CD4-positive, alpha-beta T cell treated with Interleukin-15 for 1 hour (primary cell): ENCODE data around the gene DAPK2.

Experiments
- DNase-seq: peaks from one replicate; pipeline ENCODE4 v3.0.0-alpha.2; 2020

Gene DAPK2

DNA sequence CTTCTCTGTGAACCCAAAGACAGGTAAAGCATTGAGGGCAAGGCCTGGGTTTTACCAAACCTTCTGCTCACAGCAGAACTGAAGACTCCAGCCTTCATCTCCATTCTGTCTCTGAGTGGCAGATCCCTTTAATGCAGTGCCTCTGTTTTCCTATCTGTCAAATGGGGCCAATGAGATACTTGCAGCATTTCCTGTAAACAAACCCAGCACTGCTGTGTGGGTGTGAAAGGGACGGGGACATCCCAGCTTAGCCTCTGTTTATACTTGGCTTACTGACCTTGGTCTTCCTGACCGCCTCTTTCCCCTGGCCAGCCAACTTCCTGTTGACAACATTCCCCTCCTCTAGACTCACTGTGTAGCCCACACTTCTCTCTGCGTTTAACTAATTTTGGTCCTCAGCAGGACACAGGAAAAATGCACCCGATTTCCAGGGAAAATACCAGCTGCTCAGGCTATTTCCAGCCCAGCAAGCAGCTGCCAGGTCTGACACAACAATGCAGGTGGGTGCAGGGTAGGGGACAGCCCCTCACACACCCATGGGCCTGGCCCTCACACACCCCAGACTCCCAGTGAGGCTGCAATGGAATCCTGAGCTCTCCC is 106.7 kb downstream of the DAPK2 start:
- DNase-seq: no peak

DNA sequence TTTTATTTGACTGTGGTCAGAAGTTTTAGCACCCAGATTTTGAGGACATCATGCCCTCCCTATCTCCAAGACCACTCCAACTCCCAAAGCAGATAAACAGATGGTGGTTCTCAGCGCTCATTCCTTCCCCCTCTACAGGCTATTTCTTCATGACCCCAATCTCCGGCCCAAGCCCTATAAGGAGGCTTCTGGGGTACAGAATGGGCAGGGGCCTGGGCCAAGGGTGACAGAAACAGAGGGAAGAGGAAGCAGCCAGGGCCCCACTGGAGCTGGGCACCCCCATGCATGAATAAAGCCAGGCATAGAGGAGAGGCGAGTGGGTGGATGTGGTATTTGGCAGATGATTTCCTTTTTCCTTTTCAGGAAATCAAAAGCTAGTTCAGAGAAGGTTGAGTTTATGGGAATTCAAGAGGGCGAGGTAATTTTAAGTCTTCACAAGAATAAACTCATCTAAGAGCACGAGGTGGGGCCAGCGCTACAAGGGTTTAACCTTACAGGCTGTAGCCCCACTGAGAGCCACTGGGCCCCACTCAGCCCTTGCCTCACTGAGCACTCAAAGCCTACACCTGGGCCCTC is 107.7 kb downstream of the DAPK2 start:
- DNase-seq: no peak

DNA sequence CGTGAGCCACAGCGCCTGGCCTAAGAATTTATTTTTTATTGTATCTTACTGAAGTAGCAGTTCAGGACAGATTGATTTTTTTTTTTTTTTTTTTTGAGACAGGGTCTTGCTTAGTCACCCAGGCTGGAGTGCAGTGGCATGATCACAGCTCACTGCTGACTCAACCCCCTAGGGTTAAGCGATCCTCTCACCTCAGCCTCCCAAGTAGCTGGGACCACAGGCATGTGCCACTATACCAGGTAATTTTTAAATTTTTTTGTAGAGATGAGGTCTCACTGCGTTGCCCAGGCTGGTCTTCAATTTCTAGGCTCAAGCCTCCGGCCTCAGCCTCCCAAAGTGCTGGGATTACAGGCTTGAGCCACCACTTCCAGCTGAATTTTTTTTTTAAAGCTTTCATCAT is 112.8 kb downstream of the DAPK2 start:
- DNase-seq: no peak

DNA sequence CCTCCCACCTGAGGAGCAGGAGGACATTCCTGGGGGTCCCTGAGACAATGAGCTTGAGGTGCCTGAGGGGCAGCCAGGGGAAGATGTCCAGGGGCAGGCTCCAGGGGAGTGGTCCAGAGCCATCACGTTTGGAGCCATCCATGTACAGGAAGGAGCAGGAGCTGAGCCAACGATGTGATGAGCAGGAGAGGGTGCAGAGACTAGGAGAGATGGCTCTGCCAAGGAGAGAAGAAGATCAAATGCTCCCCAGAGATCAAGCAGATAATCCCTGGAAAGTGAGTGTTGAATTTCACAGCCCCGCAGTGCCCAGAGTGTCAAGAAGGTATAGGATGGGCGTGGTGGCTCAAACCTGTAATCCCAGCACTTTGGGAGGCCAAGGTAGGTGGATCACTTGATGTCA is 114.7 kb downstream of the DAPK2 start:
- DNase-seq: no peak

DNA sequence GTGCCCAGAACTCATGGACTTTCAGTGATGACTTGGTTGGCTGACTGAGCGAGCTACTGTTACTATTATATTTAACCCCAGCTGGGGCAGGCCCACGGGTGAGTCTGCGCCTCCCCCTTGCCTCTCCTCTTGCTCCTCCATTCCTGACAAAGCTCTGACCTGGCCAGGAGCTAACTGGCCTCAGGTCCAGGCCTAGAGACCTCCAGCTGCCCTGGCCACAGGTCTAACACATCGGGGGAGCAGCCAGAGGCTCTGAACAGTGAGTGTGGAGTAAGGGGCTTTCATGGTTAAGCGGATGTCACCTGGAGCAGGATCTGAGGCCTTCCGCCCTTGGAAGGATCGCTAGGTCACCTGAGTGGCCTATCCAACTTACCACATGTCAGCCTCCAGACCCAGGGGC is 116.3 kb downstream of the DAPK2 start:
- DNase-seq: no peak

DNA sequence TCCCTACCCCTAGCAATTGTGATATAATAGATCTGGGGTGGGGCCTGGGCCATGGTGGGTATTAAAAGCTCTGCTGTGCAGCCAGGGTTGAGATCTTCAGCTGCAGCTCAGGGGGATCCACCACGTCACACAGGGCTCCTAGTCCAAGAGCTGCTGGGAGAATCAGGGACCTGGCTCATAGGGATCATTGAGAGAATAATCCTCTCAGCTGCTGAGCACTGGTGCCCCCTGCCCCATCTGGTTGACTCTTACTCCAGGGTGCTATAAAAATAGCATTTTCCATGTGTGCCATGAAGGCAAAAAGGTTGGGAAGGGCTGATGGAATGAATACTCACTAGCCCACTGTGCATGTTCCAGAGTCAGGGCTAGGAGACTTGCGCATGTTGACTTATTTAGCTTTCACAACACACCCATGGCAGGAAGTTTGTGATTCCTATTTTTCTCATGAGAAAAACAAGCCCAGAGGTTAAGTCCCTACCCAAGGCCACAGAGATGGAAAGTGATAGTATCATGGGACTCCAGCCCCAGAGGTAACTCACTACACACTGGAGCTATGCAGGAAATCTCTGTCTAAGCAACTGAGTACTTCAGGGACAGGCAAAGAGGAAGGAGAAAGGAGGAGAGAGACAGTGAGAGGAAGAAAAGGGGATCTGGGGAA is 118.0 kb downstream of the DAPK2 start:
- no peak for DNase-seq

DNA sequence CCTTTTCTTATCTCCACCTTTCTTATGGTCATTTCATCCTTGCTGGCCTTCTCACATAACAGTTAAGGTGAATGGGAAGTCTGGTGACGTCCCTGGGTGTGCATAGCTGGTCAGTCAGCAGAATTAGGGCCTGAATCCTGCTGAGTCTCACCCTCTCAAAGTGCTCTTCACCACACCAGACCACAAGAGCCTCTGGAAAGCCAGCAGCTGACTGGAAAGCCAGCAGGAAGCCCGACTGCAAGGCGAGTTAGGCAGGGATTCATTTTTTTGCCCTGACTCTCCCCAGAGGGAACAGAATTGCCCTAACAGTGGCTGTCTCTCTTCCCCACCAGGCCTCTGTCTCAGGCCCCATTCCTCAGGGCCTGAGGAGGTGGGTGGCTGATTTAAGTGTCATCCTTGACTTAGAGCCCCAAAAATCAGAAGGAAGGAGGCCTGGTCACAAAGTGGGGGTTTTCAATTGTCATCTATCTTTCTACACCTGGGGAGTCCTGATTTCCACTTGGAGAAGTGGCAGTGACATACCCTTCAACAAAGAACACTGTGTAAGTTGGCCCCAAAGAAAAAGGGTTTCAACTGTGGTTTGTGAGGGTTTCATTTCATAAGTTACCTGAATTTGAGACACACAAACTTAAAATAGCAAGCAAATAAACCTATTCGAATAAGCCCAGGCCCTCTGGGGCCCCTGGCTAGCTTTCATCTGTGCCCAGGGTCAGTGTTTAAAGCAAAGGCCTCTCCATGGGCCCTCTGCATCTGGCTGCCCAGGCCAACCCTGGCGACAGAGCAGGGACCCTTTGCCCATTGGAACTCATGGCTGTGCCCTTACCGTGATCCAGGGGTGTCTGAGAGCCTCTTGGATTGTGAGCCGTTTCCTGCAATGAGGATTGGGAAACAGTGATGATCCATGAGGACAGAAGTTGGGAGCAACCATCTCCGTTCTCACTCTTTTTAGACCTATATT is 122.0 kb downstream of the DAPK2 start:
- no peak for DNase-seq

DNA sequence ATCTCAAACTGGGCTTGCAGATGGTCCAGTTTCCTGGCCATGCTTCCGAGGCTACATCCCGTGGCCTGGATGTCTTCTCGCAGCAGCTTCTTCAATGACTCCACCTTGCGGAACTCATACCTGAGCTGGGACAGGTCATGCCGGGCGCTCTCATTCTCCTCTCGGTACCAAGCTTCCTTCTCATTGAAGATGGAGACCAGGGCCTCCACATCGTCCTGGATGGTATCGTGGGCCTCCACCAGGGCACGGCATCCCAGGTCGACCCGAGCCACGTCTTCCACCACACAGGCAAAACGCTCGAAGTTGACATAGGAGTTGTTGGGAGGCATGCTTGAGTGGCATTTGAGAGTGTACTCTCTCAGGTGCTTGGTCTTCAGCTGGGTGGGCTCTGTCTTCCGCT is 123.4 kb downstream of the DAPK2 start:
- DNase-seq: no peak

DNA sequence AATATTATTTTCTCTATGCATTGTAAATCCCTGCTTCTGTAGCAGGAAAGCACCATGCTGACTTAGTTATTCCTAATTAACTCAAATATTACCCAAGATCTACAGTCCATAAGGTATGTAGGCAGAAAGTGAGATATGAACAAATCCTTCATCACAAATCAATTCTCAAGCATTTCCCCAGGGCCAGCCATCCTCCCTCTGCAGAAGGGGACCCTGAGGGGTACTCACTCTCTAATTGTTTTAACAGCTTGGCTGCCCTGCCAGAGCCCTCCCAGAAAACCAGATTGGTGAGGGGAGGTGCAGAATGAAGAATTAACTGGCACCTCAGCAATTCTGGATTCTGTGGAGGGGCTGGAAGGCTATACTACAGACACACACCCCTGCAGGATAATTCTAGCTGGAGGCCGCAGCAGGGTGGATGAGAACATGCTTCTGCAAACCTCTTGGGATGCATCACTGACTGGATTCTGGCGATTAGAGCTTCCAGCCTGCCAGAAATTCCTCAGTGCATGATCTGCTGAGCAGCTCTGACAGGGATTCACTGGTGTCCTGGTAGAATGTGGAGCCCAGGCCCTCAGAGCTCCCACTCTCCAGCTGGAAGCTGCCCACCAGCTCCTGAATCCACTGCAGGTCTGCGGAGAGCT is 123.9 kb downstream of the DAPK2 start:
- no peak for DNase-seq

DNA sequence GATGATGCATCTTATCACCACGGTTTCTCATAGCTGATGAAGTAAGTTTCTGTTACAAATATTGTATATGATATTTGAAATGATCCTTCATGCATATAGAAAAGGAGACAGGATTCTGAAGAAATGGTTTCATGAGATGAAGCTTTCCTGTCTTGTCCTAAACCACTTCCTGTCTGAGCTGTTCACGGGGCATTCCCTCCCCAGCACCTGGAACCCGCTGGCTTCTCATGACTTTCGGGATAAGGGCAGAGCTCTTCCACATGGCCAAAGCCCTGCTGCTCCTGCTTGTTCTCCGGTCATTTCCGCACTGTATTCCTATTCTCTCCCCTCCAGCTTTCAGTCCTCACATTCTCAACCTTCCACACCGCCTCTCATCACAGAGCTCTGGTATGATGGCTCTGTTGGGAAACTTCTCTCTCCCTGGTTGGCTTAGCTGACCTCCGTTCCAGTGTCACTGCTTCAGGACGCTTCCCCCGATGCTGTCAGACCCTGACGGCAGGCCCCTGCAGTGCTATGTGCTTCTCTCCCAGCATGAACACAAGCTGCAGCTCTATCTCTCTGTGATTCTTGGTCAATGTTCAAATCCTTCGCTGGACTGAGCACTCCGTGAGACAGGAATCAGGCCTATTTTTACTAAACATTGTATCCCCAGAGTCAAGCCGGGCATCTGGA is 125.6 kb downstream of the DAPK2 start:
- DNase-seq: no peak

DNA sequence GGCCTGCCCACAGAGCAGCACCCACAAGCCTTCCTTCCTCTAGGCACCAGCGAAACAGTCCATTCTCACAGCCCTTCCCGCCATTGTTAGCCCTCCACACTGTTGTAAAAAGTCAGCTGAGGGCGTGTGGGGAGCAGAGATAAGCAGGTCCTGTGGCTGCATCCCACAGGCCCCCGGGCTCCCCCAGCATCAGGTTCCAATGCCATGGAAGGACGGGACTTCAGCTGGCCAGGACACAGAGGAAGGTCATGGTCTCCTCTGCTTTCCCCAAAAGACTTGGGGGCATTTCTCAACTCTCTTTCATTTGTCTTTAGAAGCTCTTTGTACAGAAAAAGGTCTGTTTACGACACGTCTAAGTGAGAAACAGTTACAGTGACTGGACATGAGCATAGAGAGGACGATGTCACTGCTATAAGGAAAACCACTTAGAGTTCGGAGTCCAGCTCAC is 127.4 kb downstream of the DAPK2 start:
- DNase-seq: no peak

DNA sequence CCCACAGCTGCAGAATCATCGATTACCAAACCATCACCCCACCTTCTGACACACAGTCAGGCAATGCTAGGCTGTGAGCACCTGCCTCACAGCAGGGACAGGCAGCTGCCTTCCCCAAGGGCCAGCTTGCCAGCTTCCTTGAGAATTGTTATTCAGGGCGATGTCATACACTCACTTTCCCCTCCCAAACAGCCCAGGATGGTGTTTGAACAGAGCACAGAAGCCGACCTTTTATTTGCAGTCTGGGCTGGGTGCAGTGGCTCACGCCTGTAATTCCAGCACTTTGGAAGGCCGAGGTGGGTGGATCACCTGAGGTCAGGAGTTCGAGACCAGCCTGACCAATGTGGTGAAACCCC is 128.0 kb downstream of the DAPK2 start:
- DNase-seq: no peak

DNA sequence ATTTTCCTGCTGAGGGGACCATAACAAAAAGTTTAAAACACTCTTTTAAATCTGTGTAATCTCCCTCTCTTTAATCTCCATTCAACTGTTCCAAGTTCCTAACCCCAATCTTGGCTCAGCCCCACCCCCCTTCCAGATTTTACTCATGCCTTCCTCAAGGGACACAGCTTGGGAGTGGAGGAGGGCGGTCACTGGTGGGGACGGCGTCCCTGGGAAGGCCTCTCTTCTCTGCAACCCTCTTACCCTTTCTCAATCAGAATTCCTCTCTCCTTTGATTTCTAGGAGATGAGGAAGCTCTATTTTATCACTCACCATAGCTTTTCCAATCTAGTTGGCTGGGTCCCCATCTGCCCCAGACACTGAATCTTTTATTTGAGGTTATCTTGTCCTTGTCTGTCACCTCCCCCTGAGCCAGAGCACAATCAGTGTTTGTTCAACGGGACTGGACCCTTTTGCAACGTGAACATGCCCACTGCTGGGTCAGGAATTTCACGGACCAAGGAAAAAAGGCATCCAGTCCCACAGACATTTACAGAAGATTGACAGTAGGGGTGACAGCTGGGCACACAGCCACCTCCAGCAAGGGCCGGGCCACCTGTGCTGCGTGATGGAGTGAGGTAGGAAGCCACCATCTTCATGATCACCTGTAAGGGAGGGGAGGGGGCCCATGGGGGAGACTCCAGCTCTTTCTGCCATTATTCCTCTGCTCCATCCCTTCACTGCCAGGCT is 128.5 kb downstream of the DAPK2 start:
- no peak for DNase-seq

DNA sequence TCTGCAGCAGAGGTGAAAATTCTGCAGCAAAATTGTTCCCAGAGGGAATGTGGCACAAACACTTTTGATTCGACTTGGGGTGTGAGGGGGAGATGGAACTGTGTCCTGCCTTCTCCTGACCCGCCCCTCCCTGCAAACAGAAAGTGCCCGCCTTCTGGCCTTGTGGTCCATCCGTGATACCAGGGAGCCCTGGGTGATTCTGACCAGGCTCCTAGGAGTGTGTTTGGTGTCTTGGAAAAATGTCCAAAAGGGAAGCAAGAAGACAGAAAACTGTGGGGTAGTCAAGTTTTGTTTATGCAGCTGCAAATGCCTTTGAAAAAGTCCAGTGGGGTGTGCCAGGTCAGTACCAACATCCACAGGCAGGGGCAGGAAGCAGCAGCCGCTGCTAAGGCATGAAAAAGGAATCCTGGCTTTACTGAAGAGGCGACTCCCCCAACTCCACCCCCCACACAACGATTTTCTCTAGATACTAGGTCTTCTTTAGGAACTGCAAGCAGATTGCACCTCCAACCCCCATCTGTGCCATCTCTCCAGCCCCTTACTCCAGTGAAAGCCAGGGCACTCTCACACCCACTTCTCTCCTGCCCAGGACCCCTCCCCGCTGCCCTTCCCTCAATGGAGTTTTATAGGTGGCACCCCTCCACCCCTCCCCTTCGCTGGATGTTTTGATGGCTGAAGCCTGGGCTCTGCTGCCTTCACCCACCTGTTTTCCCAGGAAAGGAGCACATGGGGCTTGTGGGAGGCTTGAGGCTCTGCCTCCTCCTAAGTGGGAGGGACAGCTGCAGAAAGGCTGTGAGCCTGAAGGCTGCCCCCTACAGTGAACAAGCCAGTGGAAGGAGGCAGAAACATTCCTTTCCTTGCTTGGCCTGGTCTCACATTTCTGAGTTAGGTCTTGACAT is 130.2 kb downstream of the DAPK2 start:
- no peak for DNase-seq

DNA sequence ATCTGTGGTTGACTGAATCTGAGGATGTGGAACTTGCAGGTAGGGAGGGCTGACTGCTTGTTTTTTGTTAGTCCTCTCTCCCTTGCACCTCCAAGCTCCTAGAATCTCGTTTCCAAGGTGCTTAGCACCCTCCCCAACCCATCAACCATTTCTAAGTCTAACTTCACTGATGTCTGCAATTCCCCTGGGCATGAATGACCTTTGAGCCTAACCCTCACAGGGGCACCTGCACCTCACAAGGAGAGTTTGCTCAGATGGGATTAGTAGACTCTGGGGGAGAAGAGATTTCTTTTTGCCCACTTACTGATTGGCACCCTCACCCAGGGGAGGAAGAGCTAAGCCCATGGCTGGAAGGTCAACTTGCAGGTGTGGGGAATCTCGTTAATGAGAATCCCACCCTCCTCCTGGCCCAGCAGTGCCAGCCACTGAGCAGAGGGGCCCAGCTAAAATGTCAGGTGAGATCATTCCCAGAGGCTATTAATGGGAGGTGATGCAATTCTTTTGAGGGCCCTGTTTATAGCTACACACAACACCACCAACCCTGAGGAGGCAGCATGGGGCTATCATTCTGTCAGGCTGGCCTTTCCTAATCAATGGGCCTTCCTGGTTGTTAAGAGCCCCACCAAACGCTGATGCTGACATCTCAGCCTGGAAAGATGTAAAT is 130.9 kb downstream of the DAPK2 start:
- no peak for DNase-seq

DNA sequence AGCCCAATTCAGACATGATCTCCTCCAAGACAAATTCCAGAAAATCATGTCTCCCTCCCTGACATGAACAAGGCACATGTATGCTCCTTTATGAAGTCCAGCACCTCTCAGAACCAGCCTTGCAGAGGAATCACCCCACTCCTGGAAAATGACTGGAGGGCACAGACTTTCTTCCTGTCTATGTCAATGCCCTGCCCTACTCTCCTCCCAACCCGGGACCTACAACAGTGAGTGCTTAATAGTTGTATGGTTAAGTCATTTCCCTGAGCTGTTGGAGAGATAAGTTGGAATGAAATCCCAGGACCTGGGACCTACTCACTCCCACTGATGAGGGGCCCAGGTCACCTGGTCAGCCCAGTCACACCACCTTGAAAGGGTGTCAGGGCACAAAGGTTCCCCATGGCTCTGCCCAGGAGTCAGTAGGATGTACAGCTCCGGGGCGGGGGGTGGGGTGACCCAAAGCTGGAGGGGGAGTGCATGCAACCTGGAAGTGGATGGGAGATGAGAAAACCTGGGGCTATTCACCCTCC is 132.4 kb downstream of the DAPK2 start:
- no peak for DNase-seq

DNA sequence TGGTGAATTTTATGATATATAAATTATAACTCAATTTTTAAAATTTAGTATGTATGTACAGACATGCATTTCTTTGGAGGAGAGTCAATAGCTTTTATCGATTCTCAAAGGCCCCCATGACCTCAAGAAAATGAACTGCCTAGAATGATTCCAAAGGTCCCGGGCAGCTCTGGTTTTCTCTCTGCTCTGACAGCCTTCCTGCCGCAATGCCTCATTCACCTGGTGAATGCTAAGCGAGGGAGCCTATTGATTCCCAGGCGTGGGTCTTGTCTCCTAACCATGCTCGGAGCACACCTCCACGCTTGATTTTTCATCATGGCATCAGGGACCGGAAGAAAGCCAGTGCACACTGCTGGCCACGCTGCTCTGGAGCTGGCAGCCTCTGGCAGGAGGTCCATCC is 132.9 kb downstream of the DAPK2 start:
- DNase-seq: no peak

DNA sequence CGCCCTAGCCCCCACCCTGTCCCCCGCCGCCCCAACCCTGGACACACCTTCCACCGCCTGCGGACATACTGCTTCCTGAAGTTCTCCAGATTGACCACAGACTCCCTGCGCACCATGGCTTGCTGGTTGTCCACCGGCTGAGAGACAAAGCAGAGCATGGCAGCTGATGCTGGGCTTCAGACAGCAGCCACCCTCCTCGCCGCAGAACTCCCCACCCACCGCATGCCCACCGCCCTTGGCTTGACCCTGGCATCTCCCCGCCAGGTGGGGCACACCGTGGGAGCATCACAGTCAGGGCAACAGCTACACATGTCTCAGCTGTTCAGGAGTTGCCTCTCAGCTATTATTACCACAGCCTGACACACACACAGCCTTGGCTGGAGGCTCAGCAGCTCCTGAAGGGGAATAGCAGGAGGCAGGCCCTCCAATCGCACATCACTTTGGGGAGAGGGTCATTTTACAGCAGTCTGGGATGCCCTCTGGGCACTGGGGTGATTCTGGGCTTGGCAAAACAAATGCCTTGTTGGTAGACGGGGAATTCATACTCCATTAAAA is 134.1 kb downstream of the DAPK2 start:
- DNase-seq: no peak

DNA sequence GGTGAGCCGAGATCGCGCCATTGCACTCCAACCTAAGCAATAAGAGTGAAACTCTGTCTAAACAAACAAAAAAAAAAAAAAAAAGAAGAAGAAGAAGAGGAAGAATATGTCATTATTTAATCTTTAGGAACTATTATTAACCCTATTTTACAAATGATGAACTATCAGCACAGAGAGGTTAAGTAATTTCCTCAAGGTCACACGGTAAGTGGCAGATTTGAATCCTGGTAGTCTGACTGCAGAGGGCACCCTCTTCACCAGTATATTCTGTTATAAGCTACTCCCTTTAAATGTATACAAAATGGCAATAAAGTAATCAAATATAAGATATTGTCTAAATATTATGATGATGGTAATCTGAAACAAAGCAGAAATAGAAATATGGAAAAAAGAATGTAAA is 135.1 kb downstream of the DAPK2 start:
- DNase-seq: no peak
